ENCODE measurements around the gene ZNF496.

The ZNF496 gene

GRCh38 chr1:247296599-247297180 is 35.0 kb downstream of the ZNF496 start:
- POLR2A ChIA-PET = no interaction called here
- CTCF ChIA-PET = interaction anchor here (0.8 kb wide), 1 partner anchor 10 kb away, joined by 4 read pairs; no protein-coding TSS in a partner anchor
- TF ChIP-seq CTCF (IDR thresholded peaks at IDR 0.05; ENCODE audit: control extremely low read depth, extremely low read depth, low read depth, missing control alignments) = no peak
- no peak for DNase-seq (ENCODE audit: extremely low spot score)

- ChIA-PET CTCF (no interaction called here), POLR2A (no interaction called here)
- TF ChIP-seq CTCF (IDR thresholded peaks at IDR 0.05; ENCODE audit: control extremely low read depth, extremely low read depth, low read depth, missing control alignments) = no peak
- no peak for DNase-seq (ENCODE audit: extremely low spot score)
Observed at GRCh38 chr1:247295746-247296145, 35.9 kb downstream of the ZNF496 start.

- ChIA-PET CTCF (no interaction called here), POLR2A (no interaction called here)
- no peak for TF ChIP-seq CTCF (IDR thresholded peaks at IDR 0.05; ENCODE audit: control extremely low read depth, extremely low read depth, low read depth, missing control alignments)
- DNase-seq (ENCODE audit: extremely low spot score) = no peak
Observed at GRCh38 chr1:247295274-247295684, 36.4 kb downstream of the ZNF496 start.

- TF ChIP-seq CTCF (IDR thresholded peaks at IDR 0.05; ENCODE audit: control extremely low read depth, extremely low read depth, low read depth, missing control alignments) = no peak
- ChIA-PET CTCF (interaction anchor here (0.6 kb wide), 1 partner anchor 14 kb away, joined by 4 read pairs; no protein-coding TSS in a partner anchor), POLR2A (no interaction called here)
- no peak for DNase-seq (ENCODE audit: extremely low spot score)
Observed at GRCh38 chr1:247294282-247294681, 37.4 kb downstream of the ZNF496 start.

- ChIA-PET CTCF (no interaction called here), POLR2A (no interaction called here)
- TF ChIP-seq CTCF (IDR thresholded peaks at IDR 0.05; ENCODE audit: control extremely low read depth, extremely low read depth, low read depth, missing control alignments) = no peak
- DNase-seq (ENCODE audit: extremely low spot score) = no peak
Observed at GRCh38 chr1:247293047-247293446, 38.6 kb downstream of the ZNF496 start.

- DNase-seq (ENCODE audit: extremely low spot score) = no peak
- TF ChIP-seq CTCF (IDR thresholded peaks at IDR 0.05; ENCODE audit: control extremely low read depth, extremely low read depth, low read depth, missing control alignments) = no peak
- POLR2A ChIA-PET = no interaction called here
- CTCF ChIA-PET = no interaction called here
Observed at GRCh38 chr1:247291833-247292561, 39.7 kb downstream of the ZNF496 start.
